Caco-2 (cell line): ENCODE results near the gene SLC12A3. TPM values are rescaled to one million over a fixed set of nuclear protein-coding genes. Genes with fewer than 3 reads are reported as not detected.

Experiments
- BruUV-seq: library from RNA; stranded (reverse); fragments of 400-500 nt; replicated peaks from 2 replicates; lab custom pipeline; 2021; lab: Mats Ljungman, UMichigan
- CTCF ChIA-PET: fragments of 300-600 bp; sonication (Branson Sonifier 250); formaldehyde crosslinking; loops from one replicate; lab custom pipeline; 2022; ENCODE audit warnings: antibody characterized with exemption; lab: Charles Lee
- POLR2A ChIA-PET: fragments of 300-600 bp; sonication (Branson Sonifier 250); formaldehyde crosslinking; loops from one replicate; lab custom pipeline; 2022; ENCODE audit warnings: antibody characterized with exemption; lab: Charles Lee
- DNase-seq, 2 experiments: peaks; one replicate each; pipeline versions ENCODE4 v3.0.0 to v3.0.0-alpha.2; 2020 to 2022
- H3K27me3 ChIP-seq: replicated peaks from 2 replicates; pipeline ENCODE4 v1.6.0; 2011; ENCODE audit warnings: low read length; ENCODE audit not compliant: control insufficient read depth, insufficient read depth
- H3K36me3 ChIP-seq: 2 replicates; pipeline ENCODE4 v1.5.1; 2011; ENCODE audit warnings: low read length; ENCODE audit not compliant: control insufficient read depth, insufficient read depth
- H3K4me1 ChIP-seq: fragments of 250-450 bp; sonication (Bioruptor Pico); 2 replicates; pipeline ENCODE4 v1.5.1; 2020; ENCODE audit warnings: mild to moderate bottlenecking
- H3K4me3 ChIP-seq: 2 replicates; pipeline ENCODE4 v1.5.1; 2011; ENCODE audit warnings: low read depth, mild to moderate bottlenecking, control low read depth, low read length
- H3K9me3 ChIP-seq: fragments of 250-450 bp; sonication (Bioruptor Pico); 2 replicates; pipeline ENCODE4 v1.5.1; 2020; ENCODE audit warnings: mild to moderate bottlenecking, moderate library complexity
- H3K27ac Mint-ChIP-seq: one replicate; pipeline ENCODE4 v1.8.0; 2022; ENCODE audit warnings: mixed read lengths; ENCODE audit not compliant: unreplicated experiment
- H3K27me3 Mint-ChIP-seq: one replicate; pipeline ENCODE4 v1.8.0; 2022; ENCODE audit warnings: mixed read lengths; ENCODE audit not compliant: insufficient read depth, unreplicated experiment
- H3K36me3 Mint-ChIP-seq: one replicate; pipeline ENCODE4 v1.8.0; 2022; ENCODE audit warnings: mild to moderate bottlenecking, mixed read lengths; ENCODE audit not compliant: insufficient read depth, unreplicated experiment
- H3K4me1 Mint-ChIP-seq: one replicate; pipeline ENCODE4 v1.8.0; 2022; ENCODE audit warnings: low read depth, mixed read lengths; ENCODE audit not compliant: unreplicated experiment
- H3K4me3 Mint-ChIP-seq: one replicate; pipeline ENCODE4 v1.8.0; 2022; ENCODE audit warnings: mild to moderate bottlenecking, moderate library complexity, mixed read lengths; ENCODE audit not compliant: unreplicated experiment
- H3K9me3 Mint-ChIP-seq: one replicate; pipeline ENCODE4 v1.8.0; 2022; ENCODE audit warnings: mixed read lengths; ENCODE audit not compliant: unreplicated experiment
- intact Hi-C: fragments of 100-400 bp; cut with micrococcal nuclease; formaldehyde crosslinking; loops from one replicate; pipeline ENCODE4 v1.10.0; 2022; ENCODE audit not compliant: unreplicated experiment
- total RNA-seq: library from RNA; stranded (reverse); gene quantifications from 2 replicates; pipeline ENCODE4 v1.2.3, GENCODE V29; 2022
- TF ChIP-seq, protein P1 (sequence below), 2 experiments: fragments of 200-600 bp in 1 of 2; IDR thresholded peaks; 1 replicate in 1 of 2; 2 replicates in 1 of 2; pipeline versions ENCODE4 v1.5.1 to v1.8.0; 2011 to 2022; ENCODE audit warnings: antibody characterized with exemption in 1 of 2, control low read depth in 1 of 2, inconsistent platforms in 1 of 2, low read depth in 1 of 2, low read length in 1 of 2, mild to moderate bottlenecking in 1 of 2, moderate library complexity in 1 of 2; ENCODE audit not compliant: insufficient read depth in 1 of 2, severe bottlenecking in 1 of 2, unreplicated experiment in 1 of 2

The SLC12A3 gene
- total RNA-seq, 1 experiment from 2014 or later, result 0.73 TPM

DNA sequence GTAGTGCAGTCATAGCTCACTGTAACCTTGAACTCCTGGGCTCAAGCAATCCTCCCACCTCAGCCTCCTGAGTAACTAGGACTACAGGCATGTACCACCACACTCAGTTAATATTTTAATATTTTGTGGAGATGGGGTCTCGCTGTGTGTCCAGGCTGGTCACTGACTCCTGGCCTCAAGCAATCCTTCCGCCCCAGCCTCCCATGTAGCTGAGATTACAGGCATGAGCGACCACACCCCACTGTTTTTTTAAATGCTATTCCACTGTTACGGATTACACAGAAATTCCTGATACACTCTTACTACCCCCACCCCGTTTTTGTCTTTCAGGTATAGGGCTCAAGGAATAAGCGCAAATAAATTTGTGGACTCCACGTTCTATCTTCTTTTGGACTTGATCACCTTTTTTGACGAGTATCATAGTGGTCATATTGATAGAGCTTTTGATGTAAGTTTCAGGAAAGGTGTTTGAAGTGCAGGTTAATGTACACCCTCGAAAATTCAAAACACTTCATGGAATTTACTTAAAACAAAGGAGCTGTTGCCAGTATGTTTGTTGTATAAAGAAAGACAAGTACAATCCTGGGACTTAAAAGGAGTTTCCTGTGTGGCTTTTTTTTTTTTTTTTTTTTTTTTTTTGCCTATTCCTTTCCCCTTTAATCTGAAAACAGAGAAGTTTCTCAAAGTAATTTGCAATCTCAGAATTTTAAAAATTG lies 26.2 kb upstream of the SLC12A3 start:
- H3K9me3 Mint-ChIP-seq, result no peaks in the 10 kb centered on the region
- Histone ChIP-seq H3K4me3 (no peak overlapping the region), H3K27me3 (no peaks in the 10 kb centered on the region), H3K36me3 (peaks cover 9% of the 10 kb centered on the region), H3K9me3 (no peaks in the 10 kb centered on the region), H3K4me1 (peaks cover 44% of the 10 kb centered on the region)
- TF ChIP-seq, protein P1, sequence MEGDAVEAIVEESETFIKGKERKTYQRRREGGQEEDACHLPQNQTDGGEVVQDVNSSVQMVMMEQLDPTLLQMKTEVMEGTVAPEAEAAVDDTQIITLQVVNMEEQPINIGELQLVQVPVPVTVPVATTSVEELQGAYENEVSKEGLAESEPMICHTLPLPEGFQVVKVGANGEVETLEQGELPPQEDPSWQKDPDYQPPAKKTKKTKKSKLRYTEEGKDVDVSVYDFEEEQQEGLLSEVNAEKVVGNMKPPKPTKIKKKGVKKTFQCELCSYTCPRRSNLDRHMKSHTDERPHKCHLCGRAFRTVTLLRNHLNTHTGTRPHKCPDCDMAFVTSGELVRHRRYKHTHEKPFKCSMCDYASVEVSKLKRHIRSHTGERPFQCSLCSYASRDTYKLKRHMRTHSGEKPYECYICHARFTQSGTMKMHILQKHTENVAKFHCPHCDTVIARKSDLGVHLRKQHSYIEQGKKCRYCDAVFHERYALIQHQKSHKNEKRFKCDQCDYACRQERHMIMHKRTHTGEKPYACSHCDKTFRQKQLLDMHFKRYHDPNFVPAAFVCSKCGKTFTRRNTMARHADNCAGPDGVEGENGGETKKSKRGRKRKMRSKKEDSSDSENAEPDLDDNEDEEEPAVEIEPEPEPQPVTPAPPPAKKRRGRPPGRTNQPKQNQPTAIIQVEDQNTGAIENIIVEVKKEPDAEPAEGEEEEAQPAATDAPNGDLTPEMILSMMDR (IDR thresholded peaks at IDR 0.05; ENCODE audit: insufficient read depth in 1 of 2, low read depth in 1 of 2, low read length in 1 of 2, severe bottlenecking in 1 of 2, unreplicated experiment in 1 of 2), result no peak
- BruUV-seq, result no TSS peak
- H3K4me1 Mint-ChIP-seq, result peaks cover 28% of the 10 kb centered on the region
- peak overlapping the region; percentile 13 for H3K4me3 Mint-ChIP-seq
- CTCF ChIA-PET, result interaction anchor here (0.6 to 1.4 kb wide), 2 partner anchors 13 to 445 kb away, joined by 4 to 5 read pairs; no protein-coding TSS in a partner anchor
- peaks cover 86% of the 10 kb centered on the region for H3K36me3 Mint-ChIP-seq
- H3K27ac Mint-ChIP-seq, result peak overlapping the region; percentile 60
- POLR2A ChIA-PET, result interaction anchor here (0.5 to 0.9 kb wide), 2 partner anchors 12 to 92 kb away, joined by 3 to 11 read pairs; no protein-coding TSS in a partner anchor
- intact Hi-C loops, result loop anchor here (1.0 to 2.0 kb wide), 2 partner anchors 23 to 24 kb away; no protein-coding TSS in a partner anchor
- DNase-seq, result peak in 1 of 2 experiments; percentile 32
- H3K27me3 Mint-ChIP-seq, result no peaks in the 10 kb centered on the region

DNA sequence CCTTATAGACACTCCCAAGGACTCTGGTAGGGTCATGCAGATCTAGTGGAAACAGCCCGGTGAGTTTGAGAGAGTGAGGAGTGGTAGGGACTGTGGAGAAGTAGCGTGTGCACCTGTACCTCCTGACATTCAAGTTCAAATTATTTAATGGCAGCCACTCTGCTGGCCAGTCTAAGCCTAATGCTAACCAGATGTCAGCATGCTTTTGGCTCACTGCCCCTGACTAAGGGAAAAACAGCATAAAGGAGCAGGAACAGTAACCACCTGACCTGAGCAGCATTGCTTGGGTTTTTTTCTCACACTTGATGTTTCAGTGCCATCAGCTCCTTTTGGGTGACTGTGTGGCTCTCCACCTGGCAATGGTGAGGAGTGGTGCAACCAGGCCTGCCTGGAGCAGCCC lies 23.8 kb upstream of the SLC12A3 start:
- intact Hi-C loops, result no loop called here
- Histone ChIP-seq H3K27me3 (no peaks in the 10 kb centered on the region), H3K4me1 (peaks cover 34% of the 10 kb centered on the region), H3K9me3 (no peaks in the 10 kb centered on the region), H3K36me3 (peaks cover 10% of the 10 kb centered on the region), H3K4me3 (no peak overlapping the region)
- no peak overlapping the region for H3K4me3 Mint-ChIP-seq
- peaks cover 26% of the 10 kb centered on the region for H3K4me1 Mint-ChIP-seq
- TF ChIP-seq, protein P1 (IDR thresholded peaks at IDR 0.05; ENCODE audit: insufficient read depth in 1 of 2, low read depth in 1 of 2, low read length in 1 of 2, severe bottlenecking in 1 of 2, unreplicated experiment in 1 of 2), result no peak
- ChIA-PET CTCF (no interaction called here), POLR2A (no interaction called here)
- BruUV-seq, result no TSS peak
- no peaks in the 10 kb centered on the region for H3K27me3 Mint-ChIP-seq
- H3K9me3 Mint-ChIP-seq, result no peaks in the 10 kb centered on the region
- H3K27ac Mint-ChIP-seq, result peak overlapping the region; percentile 21
- no peak for DNase-seq
- H3K36me3 Mint-ChIP-seq, result peaks cover 82% of the 10 kb centered on the region

DNA sequence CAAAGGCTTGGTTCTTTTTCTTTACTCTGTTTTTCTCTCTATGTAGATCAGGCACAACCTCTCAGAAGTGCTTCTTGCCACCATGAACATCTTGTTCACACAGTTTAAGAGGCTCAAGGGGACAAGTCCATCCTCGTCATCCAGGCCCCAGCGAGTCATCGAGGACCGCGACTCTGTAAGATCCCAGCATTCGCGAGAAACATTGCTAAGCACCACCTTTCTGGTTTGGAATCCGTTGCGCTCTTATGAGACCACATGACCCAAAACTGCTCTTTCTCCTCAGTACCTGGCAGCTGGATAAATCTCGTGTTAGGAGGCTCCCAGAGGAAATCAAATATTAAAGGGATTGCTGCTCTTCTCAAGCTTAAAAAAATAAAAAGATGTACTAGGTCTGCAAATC lies 23.3 kb upstream of the SLC12A3 start:
- H3K4me1 ChIP-seq, result peaks cover 30% of the 10 kb centered on the region
- H3K4me3 ChIP-seq, result no peak overlapping the region
- no peaks in the 10 kb centered on the region for H3K27me3 ChIP-seq
- CTCF ChIA-PET, result interaction anchor here (1.0 kb wide), 1 partner anchor 15 kb away, joined by 3 read pairs; no protein-coding TSS in a partner anchor
- Mint-ChIP-seq H3K9me3 (no peaks in the 10 kb centered on the region), H3K36me3 (peaks cover 78% of the 10 kb centered on the region), H3K27me3 (no peaks in the 10 kb centered on the region), H3K27ac (peak overlapping the region; percentile 21), H3K4me3 (no peak overlapping the region), H3K4me1 (peaks cover 22% of the 10 kb centered on the region)
- BruUV-seq, result no TSS peak
- H3K9me3 ChIP-seq, result no peaks in the 10 kb centered on the region
- POLR2A ChIA-PET, result no interaction called here
- TF ChIP-seq, protein P1 (IDR thresholded peaks at IDR 0.05; ENCODE audit: insufficient read depth in 1 of 2, low read depth in 1 of 2, low read length in 1 of 2, severe bottlenecking in 1 of 2, unreplicated experiment in 1 of 2), result no peak
- no peak for DNase-seq
- H3K36me3 ChIP-seq, result peaks cover 10% of the 10 kb centered on the region
- intact Hi-C loops, result no loop called here
